GM18499 (cell line): Measurements from ENCODE around the gene EGF.

Experiments
- ATAC-seq: cut with Tn5 transposase; IDR thresholded peaks from one replicate; pipeline ENCODE4 v1.9.1; 2021; ENCODE audit warnings: moderate number of reproducible peaks; ENCODE audit not compliant: insufficient read depth, unreplicated experiment

Gene EGF

GRCh38 chr4:109953556-109953955 lies 40.9 kb downstream of the EGF start:
- ATAC-seq: no peak

- ATAC-seq: no peak
Observed at GRCh38 chr4:109955146-109955545, 42.5 kb downstream of the EGF start.

- ATAC-seq: no peak
Observed at GRCh38 chr4:109957227-109957626, 44.5 kb downstream of the EGF start.

GRCh38 chr4:109959195-109959594 lies 46.5 kb downstream of the EGF start:
- no peak for ATAC-seq

GRCh38 chr4:109962401-109962800 lies 49.7 kb downstream of the EGF start:
- no peak for ATAC-seq

GRCh38 chr4:109966891-109967481 lies 54.3 kb downstream of the EGF start:
- ATAC-seq: no peak

GRCh38 chr4:109967798-109968520 lies 55.3 kb downstream of the EGF start:
- no peak for ATAC-seq

GRCh38 chr4:109969087-109969486 lies 56.4 kb downstream of the EGF start:
- no peak for ATAC-seq

GRCh38 chr4:109969919-109970318 lies 57.2 kb downstream of the EGF start:
- no peak for ATAC-seq

- no peak for ATAC-seq
Observed at GRCh38 chr4:109972786-109973528, 60.3 kb downstream of the EGF start.

- no peak for ATAC-seq
Observed at GRCh38 chr4:109973529-109973905, 60.8 kb downstream of the EGF start.

- no peak for ATAC-seq
Observed at GRCh38 chr4:109976189-109976588, 63.5 kb downstream of the EGF start.

- ATAC-seq: no peak
Observed at GRCh38 chr4:109977854-109978501, 65.3 kb downstream of the EGF start.

- ATAC-seq: no peak
Observed at GRCh38 chr4:109978704-109979454, 66.2 kb downstream of the EGF start.

- no peak for ATAC-seq
Observed at GRCh38 chr4:109979920-109980717, 67.4 kb downstream of the EGF start.

- ATAC-seq: no peak
Observed at GRCh38 chr4:109981936-109982335, 69.3 kb downstream of the EGF start.

- ATAC-seq: no peak
Observed at GRCh38 chr4:109982521-109982920, 69.8 kb downstream of the EGF start.

GRCh38 chr4:109985993-109986974 lies 73.6 kb downstream of the EGF start:
- ATAC-seq: no peak
